T-helper 2 cell (primary cell): ENCODE data around the gene ABCC2.

Source experiments
- DNase-seq, 5 experiments: peaks; one replicate each; pipeline versions ENCODE4 v3.0.0 to v3.0.0-alpha.2; 2012 to 2022

ABCC2 gene

GRCh38 chr10:99775850-99776249 is 6.6 kb upstream of the ABCC2 start:
- DNase-seq, result peak in 1 of 5 experiments; percentile 10

DNA sequence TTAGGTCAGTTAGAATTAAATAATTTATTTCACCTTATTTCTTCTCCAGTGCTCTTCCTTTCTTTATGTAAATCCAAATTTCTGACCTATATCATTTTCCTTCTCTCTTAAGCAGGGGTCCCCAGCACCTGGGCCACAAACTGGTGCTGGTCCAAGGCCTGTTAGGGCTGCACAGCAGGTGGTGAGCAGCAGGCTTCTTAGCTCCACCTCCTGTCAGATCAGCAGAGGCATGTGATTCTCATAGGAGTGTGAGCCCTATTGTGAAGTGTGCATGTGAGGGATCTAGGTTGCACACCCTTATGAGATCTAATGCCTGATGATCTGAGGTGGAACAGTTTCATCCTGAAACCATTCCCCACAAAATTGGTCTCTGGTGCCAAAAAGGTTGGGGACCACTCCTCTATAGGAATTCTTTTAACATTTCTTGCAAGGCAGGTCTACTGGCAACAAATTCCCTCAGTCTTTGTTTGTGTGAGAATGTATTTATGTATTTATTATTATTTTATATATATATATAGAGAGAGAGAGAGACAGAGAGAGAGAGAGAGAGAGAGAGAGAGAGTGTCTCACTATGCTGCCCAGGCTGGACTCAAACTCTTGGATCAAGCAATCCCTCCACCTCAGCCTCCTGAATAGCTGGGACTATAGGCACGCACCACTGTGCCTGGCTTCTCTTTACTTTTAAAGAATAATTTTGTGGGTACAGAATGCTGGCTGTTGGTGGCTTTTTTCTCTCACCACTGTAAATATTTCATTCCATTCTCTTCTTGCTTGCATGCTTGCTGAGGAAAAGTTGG is 4.3 kb upstream of the ABCC2 start:
- DNase-seq, result no peak

GRCh38 chr10:99779335-99779734 is 3.1 kb upstream of the ABCC2 start:
- DNase-seq, result peak in 1 of 5 experiments; percentile 13

DNA sequence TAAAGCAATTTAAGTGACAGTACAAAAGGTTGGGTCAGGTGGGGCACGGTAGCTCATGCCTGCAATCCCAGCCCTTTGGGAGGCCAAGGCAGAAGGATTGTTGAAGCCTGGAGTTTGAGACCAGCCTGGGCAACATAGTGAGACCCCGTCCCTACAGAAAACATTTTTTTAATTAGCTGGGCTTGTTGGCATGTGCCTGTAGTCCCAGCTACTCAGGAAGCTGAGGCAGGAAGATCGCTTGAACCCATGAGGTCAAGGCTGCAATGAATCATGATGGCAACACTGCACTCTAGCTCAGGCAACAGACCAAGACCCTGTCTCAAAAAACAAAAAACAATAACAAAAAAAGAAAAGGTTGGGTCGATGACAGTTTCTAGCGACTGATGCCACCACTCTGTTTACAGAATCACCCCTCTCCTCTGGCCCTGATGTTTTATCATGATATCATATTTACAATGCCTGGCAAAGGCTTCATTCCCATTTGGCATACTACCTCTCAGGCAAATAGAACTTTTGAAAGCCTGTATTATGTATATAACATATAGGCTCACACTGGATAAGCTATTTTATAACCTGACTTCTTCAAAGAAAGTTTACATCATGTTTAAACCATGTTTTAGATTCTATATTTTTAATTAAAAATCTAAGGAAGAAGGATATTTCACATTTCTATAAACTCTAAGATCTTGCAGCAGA is 558 bp upstream of the ABCC2 start:
- DNase-seq, result no peak

- no peak for DNase-seq
These were observed 1.7 kb downstream of the ABCC2 start for GRCh38 chr10:99784016-99784726.

DNA sequence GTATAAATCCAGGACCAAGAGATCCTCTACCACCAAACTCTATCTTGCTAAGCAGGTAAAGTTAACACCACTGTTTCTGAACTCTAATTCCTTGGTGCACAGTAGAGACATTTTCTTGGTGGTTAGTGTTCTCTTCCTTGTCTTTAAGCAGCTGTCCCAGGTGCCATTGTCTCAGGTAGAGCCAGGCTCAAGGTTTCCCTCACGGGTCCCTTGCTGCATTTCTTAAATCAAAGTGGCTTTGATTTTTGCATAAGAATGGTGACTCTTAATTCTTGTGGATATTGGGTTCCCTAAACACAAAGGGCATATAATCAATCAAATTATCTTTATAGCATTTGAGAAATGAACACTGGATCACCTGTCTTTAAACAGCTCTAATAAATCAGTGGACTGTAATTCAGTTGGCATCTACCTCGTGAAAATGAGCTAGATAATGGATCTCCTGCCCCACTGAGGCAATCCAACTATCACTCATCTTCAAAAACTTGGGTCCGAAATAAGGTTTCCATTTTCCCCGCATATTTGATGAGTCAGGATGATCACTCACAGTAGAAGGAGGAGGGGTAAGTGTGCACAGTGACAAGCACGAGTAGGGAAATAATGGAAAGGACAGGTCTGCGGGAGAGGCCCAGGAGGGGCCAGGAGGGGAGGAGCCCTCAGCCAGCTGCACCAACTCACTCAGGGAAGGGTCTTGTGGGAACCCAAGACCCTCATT is 2.4 kb downstream of the ABCC2 start:
- no peak for DNase-seq

DNA sequence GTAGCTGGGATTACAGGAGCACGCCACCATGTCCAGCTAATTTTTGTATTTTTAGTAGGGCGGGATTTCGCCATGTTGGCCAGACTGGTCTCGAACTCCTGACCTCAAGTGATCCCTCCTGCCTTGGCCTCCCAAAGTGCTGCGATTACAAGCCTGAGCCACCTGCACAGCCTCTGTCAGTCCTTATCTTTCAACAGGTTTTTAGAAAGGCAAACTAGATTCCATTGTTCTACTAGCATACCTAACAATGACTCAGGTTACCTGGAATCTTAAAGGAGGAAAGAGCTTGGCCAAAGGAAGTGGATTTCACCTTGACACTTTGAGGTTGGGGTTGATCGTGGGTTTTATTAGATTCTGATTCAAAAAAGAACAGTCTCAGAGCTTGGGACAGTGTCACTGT is 3.2 kb downstream of the ABCC2 start:
- DNase-seq, result no peak

DNA sequence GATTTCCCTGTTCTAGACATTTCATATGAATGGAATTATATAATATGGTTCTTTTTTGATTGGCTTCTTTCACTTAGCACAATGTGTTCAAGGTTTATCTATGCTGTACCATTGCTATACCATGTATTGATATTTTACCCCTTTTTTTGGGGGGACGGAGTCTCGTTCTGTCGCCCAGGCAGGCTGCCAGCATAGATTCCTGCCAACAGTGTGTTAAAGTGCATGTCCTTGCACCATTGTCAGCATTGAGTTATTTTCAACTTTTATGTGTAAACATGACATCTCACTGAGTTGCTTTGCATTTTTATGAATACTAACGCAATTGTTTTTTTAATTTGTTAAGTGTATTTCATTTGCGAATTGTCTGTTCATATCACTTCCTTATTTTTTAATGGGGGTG is 4.9 kb downstream of the ABCC2 start:
- no peak for DNase-seq

GRCh38 chr10:99787782-99788445 is 5.5 kb downstream of the ABCC2 start:
- DNase-seq, result no peak

DNA sequence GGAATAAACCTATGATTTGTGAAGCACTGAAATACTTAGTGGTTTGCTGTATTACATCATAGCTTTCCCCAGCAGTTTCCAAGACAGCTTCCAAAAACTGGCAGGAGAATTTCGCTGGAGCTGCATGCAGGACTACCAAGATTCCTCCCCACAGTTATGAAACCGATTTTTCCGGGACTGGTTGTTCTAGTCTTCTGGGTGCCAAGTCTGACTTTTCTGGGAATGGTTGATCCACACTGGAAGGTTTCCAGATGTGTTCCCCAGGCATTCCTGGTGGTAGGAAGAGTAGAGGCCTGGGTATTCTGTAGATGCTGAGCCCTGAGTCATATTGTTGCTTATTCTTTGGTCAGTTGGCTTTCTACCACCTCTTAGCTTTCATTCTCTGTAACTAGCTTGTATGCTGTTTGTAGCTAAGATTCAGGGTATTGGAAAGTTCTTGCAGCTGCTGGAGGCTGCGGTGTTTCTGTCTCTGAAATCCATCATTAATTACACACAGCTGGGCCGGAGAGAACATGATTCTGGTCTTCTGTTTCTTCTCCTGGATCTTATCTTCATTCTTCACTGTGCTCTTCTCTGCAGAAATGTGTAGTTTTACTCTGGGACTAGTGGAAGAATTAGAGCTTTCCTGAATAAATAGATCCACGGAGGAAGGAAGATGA is 6.3 kb downstream of the ABCC2 start:
- no peak for DNase-seq

DNA sequence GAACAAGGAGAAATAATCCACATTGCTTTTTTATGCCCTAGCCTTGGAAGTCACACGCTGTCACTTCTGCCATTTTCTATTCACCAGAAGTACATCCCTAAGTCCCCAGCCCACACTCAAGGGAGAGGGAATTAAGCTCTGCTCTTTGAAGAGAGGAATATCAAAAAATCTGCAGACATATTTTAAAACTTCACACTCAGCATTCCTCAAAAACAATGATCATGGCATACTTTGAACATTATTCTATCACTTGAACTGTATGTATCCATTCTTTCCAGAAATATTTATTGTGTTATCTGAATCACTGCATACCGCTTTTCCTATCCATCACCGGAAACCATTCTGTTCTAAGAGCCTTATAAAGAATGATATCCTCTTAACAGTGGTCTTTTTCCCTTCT is 9.4 kb downstream of the ABCC2 start:
- DNase-seq, result no peak

- DNase-seq, result no peak
These were observed 11.4 kb downstream of the ABCC2 start for GRCh38 chr10:99793819-99794218.

DNA sequence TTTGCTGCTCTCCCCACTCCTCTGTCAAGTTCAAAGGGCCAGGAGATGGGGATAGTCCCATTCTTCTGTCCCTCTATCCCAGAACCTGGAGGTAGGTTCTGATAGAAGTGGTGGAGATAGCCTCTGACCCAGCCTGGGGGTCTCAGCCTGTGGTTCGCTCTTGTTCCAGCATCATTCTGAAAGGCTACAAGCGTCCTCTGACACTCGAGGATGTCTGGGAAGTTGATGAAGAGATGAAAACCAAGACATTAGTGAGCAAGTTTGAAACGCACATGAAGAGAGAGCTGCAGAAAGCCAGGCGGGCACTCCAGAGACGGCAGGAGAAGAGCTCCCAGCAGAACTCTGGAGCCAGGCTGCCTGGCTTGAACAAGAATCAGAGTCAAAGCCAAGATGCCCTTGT is 14.5 kb downstream of the ABCC2 start:
- DNase-seq, result no peak

GRCh38 chr10:99798031-99798430 is 15.6 kb downstream of the ABCC2 start:
- DNase-seq, result no peak

- no peak for DNase-seq
These were observed 16.5 kb downstream of the ABCC2 start for GRCh38 chr10:99798920-99799319.

GRCh38 chr10:99799613-99800012 is 17.2 kb downstream of the ABCC2 start:
- no peak for DNase-seq

GRCh38 chr10:99804471-99804870 is 22.0 kb downstream of the ABCC2 start:
- no peak for DNase-seq

DNA sequence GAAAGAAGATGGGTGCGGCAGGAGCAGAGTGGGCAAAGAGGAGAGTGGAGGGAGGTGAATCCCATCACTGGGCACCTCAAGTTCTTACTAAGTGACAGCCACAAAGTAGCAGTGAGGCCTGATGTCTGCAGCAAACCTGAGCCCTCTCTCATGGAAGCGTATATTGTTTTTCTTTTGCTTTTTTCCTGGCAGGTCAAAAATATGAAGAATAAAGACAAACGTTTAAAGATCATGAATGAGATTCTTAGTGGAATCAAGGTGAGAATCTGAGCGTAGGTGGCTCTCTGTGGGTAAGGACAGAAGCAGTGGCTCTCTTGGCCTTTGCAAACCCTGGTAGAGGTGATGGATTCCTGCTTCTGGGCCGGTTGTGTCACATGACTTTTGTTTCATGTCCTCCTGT is 22.8 kb downstream of the ABCC2 start:
- no peak for DNase-seq

DNA sequence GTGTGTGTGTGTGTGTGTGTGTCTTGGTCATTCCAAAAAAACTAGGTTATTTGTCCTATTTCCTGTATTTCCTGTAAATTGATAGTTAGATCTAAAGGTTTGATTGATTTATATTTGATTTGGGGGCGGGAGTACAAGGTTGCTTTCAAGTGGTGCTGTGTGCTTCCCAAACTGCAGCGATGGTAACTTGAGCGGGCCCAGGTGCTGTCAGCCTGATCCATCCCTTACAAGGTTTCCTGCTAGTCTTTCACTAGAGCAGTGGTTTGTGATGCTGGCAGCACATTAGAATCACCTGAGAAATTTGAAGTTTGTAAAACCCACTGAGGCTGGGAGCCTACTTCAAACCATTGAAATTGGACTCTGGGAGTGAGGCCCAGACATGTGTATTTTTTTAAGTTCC is 23.7 kb downstream of the ABCC2 start:
- DNase-seq, result no peak

DNA sequence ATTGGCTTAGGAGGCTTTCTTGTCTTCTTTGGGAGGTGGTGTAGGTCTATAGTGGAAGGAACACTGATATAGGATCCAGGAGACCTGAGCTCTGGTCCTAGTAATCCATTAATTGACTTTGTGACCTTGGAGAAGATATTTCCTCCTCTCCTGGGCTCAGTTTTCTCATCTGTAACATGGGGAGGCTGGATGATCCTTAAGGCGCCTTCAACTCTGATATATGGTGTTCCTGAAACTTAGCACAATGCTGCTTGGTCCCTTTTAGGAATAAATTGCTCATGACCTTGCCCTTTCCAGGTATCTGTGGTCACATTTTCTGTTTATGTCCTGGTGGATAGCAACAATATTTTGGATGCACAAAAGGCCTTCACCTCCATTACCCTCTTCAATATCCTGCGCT is 25.3 kb downstream of the ABCC2 start:
- no peak for DNase-seq

DNA sequence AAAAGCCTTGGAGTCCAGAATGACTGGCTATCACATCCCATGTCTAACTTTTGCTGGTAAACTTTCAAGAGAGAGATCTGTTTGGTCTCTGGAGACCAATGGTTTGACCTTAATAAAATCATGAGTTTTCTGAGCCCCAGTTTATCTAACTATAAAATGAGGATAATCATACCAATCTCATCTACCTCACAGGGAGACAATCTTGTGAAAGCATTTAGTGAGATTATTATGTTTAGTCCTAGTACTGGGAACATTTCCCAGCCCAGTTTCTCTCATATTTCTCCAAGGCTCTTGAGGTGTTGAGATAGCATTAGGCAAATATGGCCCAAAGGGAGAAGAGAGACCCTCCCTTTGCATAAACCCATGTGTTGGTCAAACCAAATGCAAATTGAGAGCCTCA is 25.8 kb downstream of the ABCC2 start:
- no peak for DNase-seq

GRCh38 chr10:99809481-99809880 is 27.0 kb downstream of the ABCC2 start:
- no peak for DNase-seq
